ENCODE data around the gene NIM1K.
"Not testable (repeated sequence)": the region's sequence is repeated elsewhere in the genome, so short reads cannot be mapped to it uniquely, and the experiment has no call there.

NIM1K gene

GRCh38 chr5:43156388-43156787 lies 35.6 kb upstream of the NIM1K start:
- Histone ChIP-seq H3K4me1 (ENCODE audit: control insufficient read depth, insufficient read depth, low read length) (peaks cover 1% of the 10 kb centered on the region; the same call in 1 of the 2 replicates), H3K27me3 (ENCODE audit: control insufficient read depth, insufficient read depth, low read length) (no peaks in the 10 kb centered on the region), H3K9me3 (ENCODE audit: control insufficient read depth, insufficient read depth, low read length) (no peaks in the 10 kb centered on the region), H3K36me3 (ENCODE audit: control insufficient read depth, insufficient read depth, low read length) (peaks cover 3% of the 10 kb centered on the region; the same call in 1 of the 2 replicates), H3K27ac (ENCODE audit: low read length) (no peak overlapping the region), H3K4me3 (ENCODE audit: low read length) (no peak overlapping the region)
- DNase-seq (ENCODE audit: low read depth, low spot score) = no peak
- WGBS (ENCODE audit: insufficient coverage, insufficient read length) = no CpG with 5 or more reads among the region's 6 CpGs

GRCh38 chr5:43157068-43157467 lies 35.0 kb upstream of the NIM1K start:
- DNase-seq (ENCODE audit: low read depth, low spot score) = no peak
- H3K27me3 ChIP-seq (ENCODE audit: control insufficient read depth, insufficient read depth, low read length) = no peaks in the 10 kb centered on the region
- H3K36me3 ChIP-seq (ENCODE audit: control insufficient read depth, insufficient read depth, low read length) = peaks cover 6% of the 10 kb centered on the region; the same call in 1 of the 2 replicates
- no peak overlapping the region for H3K27ac ChIP-seq (ENCODE audit: low read length)
- no peak overlapping the region for H3K4me3 ChIP-seq (ENCODE audit: low read length)
- peaks cover 1% of the 10 kb centered on the region; the same call in 1 of the 2 replicates for H3K4me1 ChIP-seq (ENCODE audit: control insufficient read depth, insufficient read depth, low read length)
- no CpG with 5 or more reads among the region's 3 CpGs for WGBS (ENCODE audit: insufficient coverage, insufficient read length)
- H3K9me3 ChIP-seq (ENCODE audit: control insufficient read depth, insufficient read depth, low read length) = no peaks in the 10 kb centered on the region

DNA sequence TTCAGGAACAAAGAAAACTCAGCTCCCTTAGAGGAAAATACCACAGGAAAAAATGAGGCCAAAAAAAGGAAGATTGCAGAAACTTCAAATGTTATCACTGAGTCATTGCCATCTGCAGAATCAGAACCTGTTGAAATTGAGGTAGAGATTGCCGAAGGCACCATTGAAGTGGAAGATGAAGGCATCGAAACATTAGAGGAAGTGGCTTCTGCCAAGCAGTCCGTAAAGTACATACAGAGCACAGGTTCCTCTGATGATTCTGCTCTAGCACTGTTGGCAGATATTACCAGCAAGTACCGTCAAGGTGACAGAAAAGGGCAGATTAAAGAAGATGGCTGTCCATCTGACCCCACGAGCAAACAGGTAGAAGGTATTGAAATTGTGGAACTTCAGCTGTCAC lies 30.8 kb upstream of the NIM1K start:
- H3K9me3 ChIP-seq (ENCODE audit: control insufficient read depth, insufficient read depth, low read length) = no peaks in the 10 kb centered on the region
- H3K27me3 ChIP-seq (ENCODE audit: control insufficient read depth, insufficient read depth, low read length) = no peaks in the 10 kb centered on the region
- H3K4me1 ChIP-seq (ENCODE audit: control insufficient read depth, insufficient read depth, low read length) = peaks cover 1% of the 10 kb centered on the region; the same call in 1 of the 2 replicates
- no peak overlapping the region for H3K27ac ChIP-seq (ENCODE audit: low read length)
- H3K36me3 ChIP-seq (ENCODE audit: control insufficient read depth, insufficient read depth, low read length) = peaks cover 6% of the 10 kb centered on the region; the same call in 1 of the 2 replicates
- DNase-seq (ENCODE audit: low read depth, low spot score) = no peak
- no peak overlapping the region for H3K4me3 ChIP-seq (ENCODE audit: low read length)
- whole genome bisulfite sequencing (ENCODE audit: insufficient coverage, insufficient read length) = no CpG with 5 or more reads among the region's 5 CpGs

- not testable (repeated sequence) for H3K9me3 ChIP-seq (ENCODE audit: control insufficient read depth, insufficient read depth, low read length); H3K4me3 ChIP-seq (ENCODE audit: low read length); H3K27me3 ChIP-seq (ENCODE audit: control insufficient read depth, insufficient read depth, low read length); H3K4me1 ChIP-seq (ENCODE audit: control insufficient read depth, insufficient read depth, low read length); H3K27ac ChIP-seq (ENCODE audit: low read length); DNase-seq (ENCODE audit: low read depth, low spot score); H3K36me3 ChIP-seq (ENCODE audit: control insufficient read depth, insufficient read depth, low read length)
- no CpG with 5 or more reads among the region's 5 CpGs for WGBS (ENCODE audit: insufficient coverage, insufficient read length)
These were observed 27.2 kb upstream of the NIM1K start for GRCh38 chr5:43164801-43165200.

GRCh38 chr5:43165323-43165722 lies 26.7 kb upstream of the NIM1K start:
- H3K4me3 ChIP-seq (ENCODE audit: low read length) = no peak overlapping the region
- no peak overlapping the region for H3K27ac ChIP-seq (ENCODE audit: low read length)
- no peaks in the 10 kb centered on the region for H3K4me1 ChIP-seq (ENCODE audit: control insufficient read depth, insufficient read depth, low read length)
- no peaks in the 10 kb centered on the region for H3K9me3 ChIP-seq (ENCODE audit: control insufficient read depth, insufficient read depth, low read length)
- no CpG with 5 or more reads among the region's 1 CpG for WGBS (ENCODE audit: insufficient coverage, insufficient read length)
- peaks cover 6% of the 10 kb centered on the region; the same call in 1 of the 2 replicates for H3K36me3 ChIP-seq (ENCODE audit: control insufficient read depth, insufficient read depth, low read length)
- no peak for DNase-seq (ENCODE audit: low read depth, low spot score)
- no peaks in the 10 kb centered on the region for H3K27me3 ChIP-seq (ENCODE audit: control insufficient read depth, insufficient read depth, low read length)

DNA sequence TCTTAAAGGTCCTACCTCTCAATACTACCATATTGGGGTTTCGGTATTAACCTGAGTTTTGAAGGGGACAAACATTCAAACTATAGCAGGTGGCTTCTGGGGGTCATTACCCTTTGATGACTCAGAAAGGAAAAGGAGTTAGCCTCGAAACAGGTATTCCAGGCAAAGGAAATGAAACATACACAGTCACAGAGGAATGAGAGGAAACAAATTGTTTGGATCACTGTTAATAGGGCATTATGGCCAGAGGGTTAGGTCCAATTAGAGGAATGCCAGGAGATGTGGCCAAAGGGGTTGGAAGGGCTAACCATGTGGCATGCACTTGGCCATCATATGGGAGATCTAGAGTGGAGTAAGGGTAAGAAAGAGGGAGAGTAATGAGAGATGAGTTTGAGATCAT lies 23.9 kb upstream of the NIM1K start:
- no peak overlapping the region for H3K4me3 ChIP-seq (ENCODE audit: low read length)
- WGBS (ENCODE audit: insufficient coverage, insufficient read length) = no CpG with 5 or more reads among the region's 2 CpGs
- DNase-seq (ENCODE audit: low read depth, low spot score) = no peak
- H3K9me3 ChIP-seq (ENCODE audit: control insufficient read depth, insufficient read depth, low read length) = no peaks in the 10 kb centered on the region
- H3K36me3 ChIP-seq (ENCODE audit: control insufficient read depth, insufficient read depth, low read length) = no peaks in the 10 kb centered on the region; the same call in 1 of the 2 replicates
- H3K27ac ChIP-seq (ENCODE audit: low read length) = no peak overlapping the region
- H3K4me1 ChIP-seq (ENCODE audit: control insufficient read depth, insufficient read depth, low read length) = no peaks in the 10 kb centered on the region
- no peaks in the 10 kb centered on the region for H3K27me3 ChIP-seq (ENCODE audit: control insufficient read depth, insufficient read depth, low read length)

DNA sequence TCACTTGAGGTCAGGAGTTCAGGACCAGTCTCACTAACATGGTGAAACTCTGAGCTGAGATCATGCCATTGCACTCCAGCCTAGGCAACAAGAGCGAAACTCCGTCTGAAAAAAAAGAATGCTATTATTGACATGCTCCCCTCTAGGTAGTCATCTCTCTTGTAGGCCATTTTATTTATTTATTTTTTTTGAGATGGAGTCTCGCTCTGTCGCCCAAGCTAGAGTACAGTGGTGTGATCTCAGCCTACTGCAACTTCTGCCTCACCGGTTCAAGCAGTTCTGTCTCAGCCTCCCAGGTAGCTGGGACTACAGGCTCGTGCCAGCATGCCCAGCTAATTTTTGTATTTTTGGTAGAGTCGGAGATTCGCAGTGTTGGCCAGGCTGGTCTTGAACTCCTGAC lies 20.6 kb upstream of the NIM1K start:
- no CpG with 5 or more reads among the region's 8 CpGs for WGBS (ENCODE audit: insufficient coverage, insufficient read length)
- Histone ChIP-seq H3K4me3 (ENCODE audit: low read length) (no peak overlapping the region), H3K9me3 (ENCODE audit: control insufficient read depth, insufficient read depth, low read length) (no peaks in the 10 kb centered on the region), H3K27ac (ENCODE audit: low read length) (no peak overlapping the region), H3K36me3 (ENCODE audit: control insufficient read depth, insufficient read depth, low read length) (peaks cover 6% of the 10 kb centered on the region; the same call in 1 of the 2 replicates), H3K4me1 (ENCODE audit: control insufficient read depth, insufficient read depth, low read length) (no peaks in the 10 kb centered on the region), H3K27me3 (ENCODE audit: control insufficient read depth, insufficient read depth, low read length) (no peaks in the 10 kb centered on the region)
- DNase-seq (ENCODE audit: low read depth, low spot score) = no peak

DNA sequence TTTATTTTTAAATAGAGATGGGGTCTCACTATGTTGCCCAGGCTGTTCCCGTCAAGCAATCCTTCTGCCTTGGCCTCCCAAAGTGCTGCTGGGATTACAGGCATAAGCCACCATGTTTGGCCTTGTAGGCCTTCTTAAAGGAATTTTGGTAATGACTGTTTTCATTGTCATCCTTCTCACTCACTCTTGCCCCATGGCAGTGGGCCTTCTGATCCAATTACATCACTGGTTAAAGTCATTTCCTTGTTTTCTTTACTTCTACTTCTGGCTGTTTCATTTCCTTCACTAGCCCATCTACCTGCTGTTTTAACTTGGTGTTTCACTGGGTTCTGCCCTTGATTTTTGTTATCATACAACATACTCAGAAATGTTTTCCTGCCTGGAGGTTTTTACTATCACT lies 20.1 kb upstream of the NIM1K start:
- DNase-seq (ENCODE audit: low read depth, low spot score) = no peak
- Histone ChIP-seq H3K27ac (ENCODE audit: low read length) (no peak overlapping the region), H3K4me1 (ENCODE audit: control insufficient read depth, insufficient read depth, low read length) (no peaks in the 10 kb centered on the region), H3K4me3 (ENCODE audit: low read length) (no peak overlapping the region), H3K27me3 (ENCODE audit: control insufficient read depth, insufficient read depth, low read length) (no peaks in the 10 kb centered on the region), H3K36me3 (ENCODE audit: control insufficient read depth, insufficient read depth, low read length) (peaks cover 6% of the 10 kb centered on the region; the same call in 1 of the 2 replicates), H3K9me3 (ENCODE audit: control insufficient read depth, insufficient read depth, low read length) (no peaks in the 10 kb centered on the region)
- no CpG with 5 or more reads among the region's 1 CpG for WGBS (ENCODE audit: insufficient coverage, insufficient read length)

DNA sequence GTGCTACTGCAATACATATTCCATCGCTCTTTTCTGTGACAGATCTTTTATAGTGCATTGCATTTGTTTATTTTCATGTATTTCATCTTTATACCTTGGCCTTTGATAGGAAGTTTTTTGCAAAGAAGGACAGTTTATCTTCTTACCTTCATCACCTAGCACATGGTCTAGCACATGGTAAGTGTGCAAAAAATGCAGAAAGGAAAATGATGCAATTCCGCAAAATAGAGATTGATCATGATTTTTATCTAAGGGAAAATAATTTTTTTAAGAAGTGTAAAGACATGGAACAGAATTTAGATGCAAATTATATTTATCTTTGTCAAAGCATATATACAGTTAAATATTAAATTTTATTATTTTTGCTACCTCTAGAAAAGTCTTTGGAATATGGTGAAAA lies 19.2 kb upstream of the NIM1K start:
- Histone ChIP-seq H3K36me3 (ENCODE audit: control insufficient read depth, insufficient read depth, low read length) (peaks cover 6% of the 10 kb centered on the region; the same call in 1 of the 2 replicates), H3K27ac (ENCODE audit: low read length) (no peak overlapping the region), H3K4me3 (ENCODE audit: low read length) (no peak overlapping the region), H3K27me3 (ENCODE audit: control insufficient read depth, insufficient read depth, low read length) (no peaks in the 10 kb centered on the region), H3K9me3 (ENCODE audit: control insufficient read depth, insufficient read depth, low read length) (no peaks in the 10 kb centered on the region), H3K4me1 (ENCODE audit: control insufficient read depth, insufficient read depth, low read length) (peaks cover 1% of the 10 kb centered on the region; the same call in 1 of the 2 replicates)
- WGBS (ENCODE audit: insufficient coverage, insufficient read length) = no CpG with 5 or more reads among the region's 2 CpGs
- no peak for DNase-seq (ENCODE audit: low read depth, low spot score)

GRCh38 chr5:43174586-43174985 lies 17.4 kb upstream of the NIM1K start:
- H3K27ac ChIP-seq (ENCODE audit: low read length) = no peak overlapping the region
- WGBS (ENCODE audit: insufficient coverage, insufficient read length) = no CpG with 5 or more reads among the region's 7 CpGs
- H3K36me3 ChIP-seq (ENCODE audit: control insufficient read depth, insufficient read depth, low read length) = peaks cover 6% of the 10 kb centered on the region; the same call in 1 of the 2 replicates
- no peak overlapping the region for H3K4me3 ChIP-seq (ENCODE audit: low read length)
- DNase-seq (ENCODE audit: low read depth, low spot score) = no peak
- H3K27me3 ChIP-seq (ENCODE audit: control insufficient read depth, insufficient read depth, low read length) = no peaks in the 10 kb centered on the region
- no peaks in the 10 kb centered on the region for H3K9me3 ChIP-seq (ENCODE audit: control insufficient read depth, insufficient read depth, low read length)
- peaks cover 1% of the 10 kb centered on the region; the same call in 1 of the 2 replicates for H3K4me1 ChIP-seq (ENCODE audit: control insufficient read depth, insufficient read depth, low read length)

GRCh38 chr5:43179836-43180235 lies 12.2 kb upstream of the NIM1K start:
- no peaks in the 10 kb centered on the region for H3K9me3 ChIP-seq (ENCODE audit: control insufficient read depth, insufficient read depth, low read length)
- H3K4me1 ChIP-seq (ENCODE audit: control insufficient read depth, insufficient read depth, low read length) = peaks cover 2% of the 10 kb centered on the region; the same call in 1 of the 2 replicates
- no peak overlapping the region for H3K27ac ChIP-seq (ENCODE audit: low read length)
- no peak overlapping the region for H3K4me3 ChIP-seq (ENCODE audit: low read length)
- H3K36me3 ChIP-seq (ENCODE audit: control insufficient read depth, insufficient read depth, low read length) = peaks cover 1% of the 10 kb centered on the region; the same call in 1 of the 2 replicates
- no CpG with 5 or more reads among the region's 7 CpGs for WGBS (ENCODE audit: insufficient coverage, insufficient read length)
- no peaks in the 10 kb centered on the region for H3K27me3 ChIP-seq (ENCODE audit: control insufficient read depth, insufficient read depth, low read length)
- DNase-seq (ENCODE audit: low read depth, low spot score) = no peak

All from iPS DF 6.9 (cell line).